UCSD-AML1 (cell line): ENCODE measurements around the gene FANK1.
"Not testable (repeated sequence)": the region's sequence is repeated elsewhere in the genome, so short reads cannot be mapped to it uniquely, and the experiment has no call there.

Experiments used
- DNase-seq: peaks from one replicate; lab custom pipeline; 2025; ENCODE audit not compliant: unreplicated experiment; lab: John Stamatoyannopoulos, UW

FANK1 gene

GRCh38 chr10:125927265-125927664 lies 30.9 kb downstream of the FANK1 start:
- DNase-seq: not testable (repeated sequence)

GRCh38 chr10:125928928-125929585 lies 32.7 kb downstream of the FANK1 start:
- no peak for DNase-seq

- DNase-seq: no peak
These were observed 33.3 kb downstream of the FANK1 start for GRCh38 chr10:125929618-125930017.

DNA sequence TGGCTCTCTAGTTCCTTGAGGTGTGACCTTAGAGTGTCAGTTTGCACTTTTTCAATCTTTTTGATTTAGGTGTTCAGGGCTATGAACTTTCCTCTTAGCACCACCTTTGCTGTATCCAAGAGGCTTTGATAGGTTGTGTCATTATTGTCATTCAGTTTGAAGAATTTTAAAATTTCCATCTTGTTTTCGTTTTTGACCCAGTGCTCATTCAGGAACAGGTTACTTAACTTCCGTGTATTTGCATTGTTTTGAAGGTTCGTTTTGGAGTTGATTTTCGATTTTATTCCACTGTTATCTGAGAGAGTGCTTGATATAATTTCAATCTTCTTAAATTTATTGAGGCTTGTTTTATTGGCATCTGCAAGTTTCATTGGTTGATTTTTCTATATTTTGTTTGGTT lies 37.3 kb downstream of the FANK1 start:
- DNase-seq: no peak

DNA sequence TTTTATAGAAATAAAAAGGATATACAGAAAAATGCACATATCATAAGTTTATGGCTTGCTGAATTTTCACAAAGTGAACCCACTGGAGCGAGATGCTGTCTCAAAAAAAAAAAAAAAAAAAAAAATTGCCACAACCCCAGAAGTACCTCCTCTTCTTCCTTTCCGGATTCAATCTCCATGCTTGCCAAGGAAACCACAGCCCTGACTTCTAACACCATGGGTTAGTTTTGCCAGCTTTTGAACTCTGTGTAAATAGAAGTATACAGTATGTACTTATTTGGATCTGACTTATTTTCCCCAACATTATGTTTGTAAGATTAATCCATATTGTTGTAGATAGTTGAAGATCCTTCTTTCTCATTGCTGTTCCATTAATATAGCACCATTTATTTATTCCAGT lies 40.0 kb downstream of the FANK1 start:
- no peak for DNase-seq

DNA sequence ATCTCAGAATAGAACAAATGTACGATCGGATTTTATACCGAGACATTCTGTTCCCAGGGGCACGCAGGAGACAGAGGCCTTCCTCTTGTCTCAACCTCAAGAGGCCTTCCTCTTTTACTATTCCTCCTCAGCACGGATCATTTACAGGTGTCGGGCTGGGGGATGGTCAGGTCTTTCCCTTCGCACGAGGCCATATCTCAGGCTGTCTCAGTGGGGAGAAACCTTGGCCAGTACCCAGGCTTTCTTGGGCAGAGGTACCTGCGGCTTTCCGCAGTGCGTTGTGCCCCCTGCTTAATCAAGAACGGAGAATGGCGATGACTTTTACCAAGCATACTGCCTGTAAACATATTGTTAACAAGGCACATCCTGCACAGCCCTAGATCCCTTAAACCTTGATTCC lies 44.2 kb downstream of the FANK1 start:
- DNase-seq: no peak

GRCh38 chr10:125951290-125951689 lies 54.9 kb downstream of the FANK1 start:
- no peak for DNase-seq

DNA sequence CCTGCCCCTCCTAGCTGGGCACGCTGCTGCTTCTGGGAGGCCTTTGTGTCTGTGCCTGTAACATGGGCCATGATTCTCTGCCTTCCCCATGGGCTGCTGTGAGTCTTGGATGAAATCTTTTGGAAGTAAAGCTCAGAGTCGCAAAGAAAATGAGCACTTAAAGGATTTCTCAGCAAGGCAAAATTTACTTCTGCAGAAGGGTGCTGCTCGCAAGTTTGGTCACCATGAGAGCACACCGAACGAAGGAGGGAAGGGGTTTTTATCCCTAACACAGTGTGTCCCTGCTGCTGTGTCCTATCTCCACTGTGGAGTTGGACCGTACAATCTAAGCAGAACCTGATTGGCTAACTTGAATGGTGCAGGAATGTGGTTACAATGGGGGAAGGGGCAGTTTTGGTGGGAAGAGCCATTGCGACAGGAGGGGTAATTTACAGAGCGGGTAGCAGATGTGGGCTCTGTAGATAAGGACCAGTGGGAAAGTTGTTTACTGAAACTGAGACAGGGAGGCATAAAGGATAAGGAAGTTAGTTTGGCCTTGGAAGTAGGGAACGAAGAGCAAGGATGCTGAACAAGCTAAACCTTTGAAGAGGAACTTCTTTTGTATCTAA lies 57.5 kb downstream of the FANK1 start:
- no peak for DNase-seq

- DNase-seq: no peak
These were observed 59.4 kb downstream of the FANK1 start for GRCh38 chr10:125955766-125956165.

DNA sequence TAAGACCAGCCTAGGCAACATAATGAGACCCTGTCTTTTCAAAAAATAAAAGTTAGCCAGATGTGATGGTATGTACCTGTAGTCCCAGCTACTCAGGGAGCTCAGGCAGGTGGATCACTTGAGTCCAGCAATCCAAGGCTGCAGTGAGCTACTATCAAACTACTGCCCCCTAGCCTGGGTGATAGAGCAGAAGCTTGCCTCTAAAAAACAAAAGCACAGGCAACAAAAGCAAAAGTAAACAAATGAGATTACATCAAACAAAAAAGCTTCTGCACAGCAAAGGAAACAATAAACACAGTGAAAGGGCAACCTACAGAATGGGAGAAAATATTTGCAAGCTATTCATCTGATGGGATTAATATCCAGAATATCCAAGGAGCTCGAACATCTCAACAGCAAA lies 65.4 kb downstream of the FANK1 start:
- DNase-seq: no peak

- no peak for DNase-seq
These were observed 65.8 kb downstream of the FANK1 start for GRCh38 chr10:125962200-125962599.

DNA sequence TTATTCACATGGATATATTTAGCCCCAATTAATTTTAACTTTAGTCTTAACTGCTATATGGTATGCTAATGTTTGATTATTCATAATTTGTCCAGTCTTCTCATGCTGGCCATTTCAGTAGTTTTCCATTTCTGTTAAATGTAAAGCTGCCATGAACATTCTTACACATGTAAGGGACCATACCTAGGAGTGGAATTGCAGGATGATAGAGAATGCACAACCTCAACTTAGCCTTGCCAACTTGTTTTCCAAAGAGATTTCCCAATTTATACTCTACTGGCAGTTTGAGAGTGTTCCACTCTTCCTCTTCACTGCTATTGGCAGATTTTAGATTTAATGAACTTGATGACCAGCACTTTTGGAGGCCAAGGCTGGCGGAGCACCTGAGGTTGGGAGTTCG lies 68.2 kb downstream of the FANK1 start:
- DNase-seq: no peak

GRCh38 chr10:125967533-125967932 lies 71.2 kb downstream of the FANK1 start:
- no peak for DNase-seq

GRCh38 chr10:125970077-125970630 lies 73.8 kb downstream of the FANK1 start:
- not testable (repeated sequence) for DNase-seq

DNA sequence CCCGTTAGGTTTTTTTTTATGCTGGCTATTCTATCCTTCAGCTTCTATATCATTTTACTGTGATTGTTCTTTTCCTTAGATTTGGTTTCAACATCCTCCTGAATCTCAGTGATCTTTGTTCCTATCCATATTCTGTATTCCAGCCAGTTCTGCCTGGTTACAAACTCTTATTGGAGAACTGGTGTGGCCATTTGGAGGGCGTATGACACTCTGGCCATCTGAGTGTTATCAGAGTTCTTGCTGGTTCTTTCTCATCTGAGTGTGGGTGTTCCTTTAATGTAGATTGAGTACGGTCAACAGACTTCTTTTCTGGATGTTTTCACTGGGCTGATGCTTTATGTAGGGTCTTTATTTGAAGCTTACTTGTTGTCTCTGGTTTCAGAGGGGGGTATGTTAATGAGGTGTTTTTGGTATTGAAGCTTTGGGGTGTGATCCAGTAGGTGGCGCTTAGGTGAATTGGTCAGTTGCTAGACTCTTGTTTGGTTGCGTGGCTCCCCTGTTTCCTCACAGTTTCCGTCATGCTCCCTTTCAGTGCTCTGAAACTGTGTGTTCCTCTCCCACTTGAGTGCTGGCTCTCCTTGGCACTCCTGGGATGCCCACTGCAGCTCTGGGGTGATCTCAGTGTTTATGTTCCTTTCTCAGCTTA lies 80.7 kb downstream of the FANK1 start:
- no peak for DNase-seq

- DNase-seq: no peak
These were observed 83.6 kb downstream of the FANK1 start for GRCh38 chr10:125979976-125980375.

DNA sequence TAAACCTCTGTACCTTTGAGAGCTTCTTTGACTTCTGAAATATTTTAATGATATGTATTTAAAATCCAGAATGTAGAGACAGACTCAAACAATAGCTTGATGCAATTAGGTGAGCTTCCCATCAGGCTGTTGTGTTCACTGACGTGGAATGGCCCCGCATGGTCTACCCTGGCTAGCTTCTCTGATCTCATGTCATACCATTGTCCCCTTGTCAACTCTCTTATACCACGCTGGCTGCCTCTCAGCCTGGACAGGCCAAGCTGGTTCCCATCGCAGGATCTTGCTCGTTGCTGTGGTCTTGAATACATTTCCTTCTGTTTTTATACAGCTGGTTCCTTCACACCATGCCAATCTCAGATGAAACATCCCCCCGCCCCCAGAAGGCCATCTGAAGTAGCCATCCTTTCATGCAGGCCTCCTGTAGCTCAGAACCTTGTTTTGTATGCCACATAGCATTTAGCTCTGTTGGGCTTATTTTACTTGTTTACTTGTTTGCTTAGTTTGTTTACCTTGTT lies 84.2 kb downstream of the FANK1 start:
- no peak for DNase-seq

DNA sequence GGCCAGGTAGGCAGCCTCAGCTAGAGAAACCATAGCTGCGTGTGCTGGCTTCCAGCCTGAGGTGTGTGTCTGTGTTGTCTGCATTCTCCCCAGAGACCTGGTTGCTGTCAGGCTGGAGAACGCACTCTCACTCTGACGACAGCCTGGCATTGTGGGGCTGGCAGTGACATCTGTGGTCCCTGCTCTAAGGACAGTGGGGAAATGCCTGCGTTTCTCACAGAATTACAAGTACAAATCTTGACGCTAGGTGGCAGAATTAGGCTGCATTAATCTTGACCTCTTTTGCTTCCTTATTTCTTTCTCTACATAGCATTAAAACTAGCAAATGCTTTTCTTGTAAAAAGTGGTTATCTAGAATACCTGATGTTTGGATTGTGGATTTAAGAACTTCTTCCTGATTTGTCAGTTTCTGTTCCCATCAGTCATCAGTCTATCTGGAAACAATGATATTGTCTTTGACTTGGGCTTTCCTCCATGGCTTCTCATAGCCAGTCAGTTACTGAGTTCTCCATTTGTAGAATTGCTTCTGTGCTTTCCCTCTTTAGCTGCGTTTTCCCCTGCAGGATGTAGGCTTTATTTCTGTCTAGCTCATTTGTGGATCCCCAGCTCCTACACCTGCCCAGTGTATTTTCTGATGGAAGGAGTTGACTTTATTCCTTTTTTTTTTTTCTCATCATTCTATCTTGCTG lies 86.0 kb downstream of the FANK1 start:
- DNase-seq: no peak

DNA sequence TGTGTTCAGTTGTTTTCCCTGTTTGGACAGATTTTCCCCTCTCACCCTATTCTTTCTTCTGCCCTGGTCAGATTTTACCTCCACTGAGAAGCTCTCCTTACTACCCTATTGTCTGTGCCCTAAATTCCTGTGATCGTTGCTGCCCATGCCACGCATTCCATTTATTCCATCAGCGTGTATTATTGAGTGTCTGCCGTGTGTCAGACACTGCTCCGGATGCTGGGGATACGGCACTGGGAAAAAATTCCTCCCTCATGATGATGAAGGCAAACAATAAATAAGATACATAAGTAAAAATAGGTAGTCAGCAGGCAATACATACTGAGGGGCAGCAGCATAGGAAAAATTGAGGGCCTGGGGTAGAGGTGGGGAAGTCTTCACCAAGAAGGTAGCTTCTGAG lies 86.8 kb downstream of the FANK1 start:
- DNase-seq: no peak

DNA sequence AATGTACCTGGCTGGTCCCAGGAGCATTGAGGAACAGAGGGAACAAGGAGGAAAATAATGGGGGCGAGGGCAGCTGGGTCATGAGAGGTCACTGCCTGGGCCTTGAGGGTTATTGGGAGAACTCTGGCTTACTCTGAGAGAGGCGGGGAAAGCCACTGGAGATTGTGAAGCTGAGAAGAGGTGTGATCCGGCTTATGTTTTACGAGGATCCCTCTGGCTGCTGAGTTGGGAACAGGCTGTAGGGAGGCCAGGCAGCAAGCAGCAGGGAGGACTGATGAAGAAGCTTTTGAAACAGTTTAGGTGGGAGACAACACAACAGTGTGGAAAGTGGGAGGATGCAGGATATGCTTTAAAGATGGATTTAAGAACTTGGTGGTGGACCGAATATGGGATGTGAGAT lies 87.3 kb downstream of the FANK1 start:
- no peak for DNase-seq

DNA sequence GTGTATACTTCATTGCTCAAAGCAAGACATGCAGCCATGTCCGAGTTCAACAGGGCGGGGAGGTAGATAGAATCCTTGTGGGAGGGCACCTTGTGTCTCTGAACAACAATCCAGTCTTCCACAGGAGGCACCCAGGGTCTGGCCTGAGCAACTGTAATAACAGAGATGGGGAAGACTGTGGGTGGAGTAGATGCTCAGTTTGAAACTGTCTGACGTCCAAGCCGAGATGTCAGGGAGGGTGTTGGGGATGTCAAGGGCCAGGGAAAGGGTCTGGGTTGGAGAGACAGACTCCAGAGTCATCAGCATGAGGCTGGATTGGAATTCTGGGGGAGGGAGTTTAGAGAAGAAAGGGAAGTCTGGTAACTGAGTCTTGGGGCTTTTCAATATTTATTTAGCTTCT lies 88.0 kb downstream of the FANK1 start:
- no peak for DNase-seq
